ENCODE measurements around the gene ZMYM4.

Gene ZMYM4

DNA sequence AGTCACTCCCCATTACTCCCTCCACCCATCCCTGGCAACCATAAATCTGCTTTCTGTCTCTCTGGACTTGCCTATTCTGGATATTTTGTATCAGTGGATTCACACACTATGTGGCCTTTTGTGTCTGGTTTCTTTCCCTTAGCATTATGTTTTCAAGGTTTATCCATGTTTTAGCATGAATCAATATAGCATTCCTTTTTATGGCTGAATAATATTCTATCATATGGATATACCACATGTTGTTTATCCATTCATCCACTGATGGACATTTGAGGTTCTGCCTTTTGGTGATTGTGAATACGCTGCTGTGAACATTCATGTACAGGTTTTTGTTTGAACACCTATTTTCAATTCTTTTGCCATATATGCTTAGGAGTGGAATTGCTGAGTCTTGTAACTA is 140.4 kb downstream of the ZMYM4 start:
- DNase-seq, result no peak

DNA sequence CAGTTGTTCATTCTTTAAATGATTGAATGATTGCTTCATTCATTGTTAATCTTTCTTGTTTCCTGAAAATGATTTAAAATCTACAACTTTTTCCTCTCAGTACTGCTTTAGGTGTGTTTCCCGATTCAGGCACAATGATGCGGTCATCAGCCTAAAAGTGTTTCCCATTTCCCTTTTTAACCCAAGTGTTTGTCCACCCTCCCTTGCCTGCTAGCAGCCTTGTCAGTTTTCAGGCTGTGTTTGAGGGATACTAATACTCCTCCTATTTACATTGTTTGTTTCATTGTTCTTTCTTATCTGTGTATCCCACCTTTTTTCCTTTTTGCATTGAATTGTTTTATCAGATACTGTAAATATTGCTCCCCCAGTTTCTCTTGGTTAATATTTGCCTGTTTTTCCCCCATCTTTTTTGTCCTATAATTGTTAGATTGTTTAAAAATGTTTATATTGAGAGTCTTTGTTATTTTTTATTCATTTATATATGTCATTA is 157.6 kb downstream of the ZMYM4 start:
- DNase-seq, result no peak

DNA sequence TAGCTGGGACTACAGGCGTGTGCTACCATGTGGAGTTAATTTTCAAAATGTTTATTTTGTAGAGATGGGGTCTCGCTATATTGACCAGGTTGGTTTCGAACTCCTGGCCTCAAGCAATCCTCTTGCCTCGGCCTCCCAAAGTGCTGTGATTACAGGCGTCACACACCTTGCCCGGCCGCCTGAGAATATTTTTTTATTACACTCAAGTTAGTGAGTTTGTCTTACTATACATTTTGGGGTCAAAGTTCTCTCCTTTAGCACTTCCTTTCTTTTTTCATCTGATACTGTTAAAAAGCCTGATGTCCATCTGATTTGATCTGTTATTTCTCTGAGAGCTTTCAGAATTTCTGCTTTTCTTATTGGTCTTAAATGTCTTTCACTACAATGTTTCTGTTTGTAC is 159.9 kb downstream of the ZMYM4 start:
- no peak for DNase-seq

DNA sequence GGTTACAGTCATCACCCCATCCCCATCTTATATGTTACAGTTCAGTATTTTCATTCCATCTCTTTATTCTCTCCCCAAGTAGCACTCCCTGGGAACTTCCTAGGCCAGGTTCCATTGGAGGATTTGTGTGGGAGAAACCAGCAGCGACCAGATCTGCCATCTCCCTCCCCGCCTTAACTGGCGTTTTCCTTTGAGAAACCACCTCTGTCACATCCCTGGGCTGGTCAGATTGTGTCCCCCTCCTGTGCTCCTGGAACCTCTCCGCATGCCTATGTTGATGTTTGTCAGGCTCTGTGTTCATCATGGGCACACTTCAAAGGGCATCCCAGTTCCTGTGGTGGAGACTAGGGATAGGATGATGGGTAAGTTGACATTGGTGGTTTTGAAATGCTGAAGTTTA is 162.3 kb downstream of the ZMYM4 start:
- no peak for DNase-seq

DNA sequence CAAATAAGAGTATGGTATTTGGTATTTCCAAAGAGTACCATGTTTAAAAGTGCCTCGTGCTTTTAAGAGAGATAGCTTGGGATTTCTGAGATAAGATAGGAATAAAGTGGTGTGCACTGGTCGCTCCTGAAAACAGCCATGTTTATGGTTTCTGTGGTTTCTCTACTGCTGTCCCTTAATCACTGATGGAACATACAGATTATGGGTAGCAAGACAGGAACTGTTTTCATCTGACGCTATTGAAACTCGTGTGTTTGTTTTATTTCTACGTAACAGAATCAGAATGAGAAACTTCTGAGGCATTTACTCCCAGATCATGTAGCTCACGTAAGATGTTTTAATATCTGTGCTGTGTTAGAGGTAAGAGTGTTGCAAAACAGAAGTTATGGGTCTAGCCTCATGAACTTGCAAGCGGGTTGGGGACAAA is 162.7 kb downstream of the ZMYM4 start:
- DNase-seq, result no peak

DNA sequence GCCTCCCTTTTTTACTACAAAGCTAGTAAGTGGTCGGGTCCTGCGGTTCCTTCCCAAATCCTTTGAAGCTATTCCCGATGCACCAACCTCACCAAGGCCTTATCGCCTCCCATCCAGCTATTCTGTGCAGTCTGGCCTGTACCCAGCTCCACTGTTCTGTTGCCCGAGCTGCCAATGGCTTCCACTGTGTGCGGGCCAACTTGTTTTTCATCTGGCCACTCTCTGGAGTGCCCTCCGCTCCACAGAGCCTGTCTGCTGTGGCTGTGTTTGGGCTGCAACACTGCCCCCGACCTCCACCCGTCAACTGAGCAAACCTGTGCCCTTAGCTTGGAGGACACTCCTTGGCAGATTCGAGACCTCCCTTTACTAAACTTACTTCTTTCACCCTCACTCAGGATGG is 163.7 kb downstream of the ZMYM4 start:
- no peak for DNase-seq

DNA sequence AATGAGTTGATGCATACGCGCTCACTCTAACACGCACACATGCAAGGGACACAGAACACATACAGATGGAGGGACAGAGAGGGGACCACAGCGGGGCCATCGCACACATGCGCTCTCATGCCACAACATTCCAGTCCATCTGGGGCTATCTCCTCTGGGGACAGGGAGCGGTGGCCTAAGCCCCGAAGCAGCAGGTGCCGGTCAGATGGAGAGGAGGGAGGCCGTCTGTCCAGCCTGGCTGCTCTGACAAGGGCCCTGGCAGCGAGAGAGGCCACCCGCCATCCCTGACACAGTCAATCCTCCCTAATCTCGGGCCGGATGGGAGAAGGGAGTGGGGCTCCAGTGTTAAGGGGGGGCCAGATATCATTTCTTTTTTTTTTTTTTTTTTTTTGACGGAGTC is 165.2 kb downstream of the ZMYM4 start:
- DNase-seq, result no peak

DNA sequence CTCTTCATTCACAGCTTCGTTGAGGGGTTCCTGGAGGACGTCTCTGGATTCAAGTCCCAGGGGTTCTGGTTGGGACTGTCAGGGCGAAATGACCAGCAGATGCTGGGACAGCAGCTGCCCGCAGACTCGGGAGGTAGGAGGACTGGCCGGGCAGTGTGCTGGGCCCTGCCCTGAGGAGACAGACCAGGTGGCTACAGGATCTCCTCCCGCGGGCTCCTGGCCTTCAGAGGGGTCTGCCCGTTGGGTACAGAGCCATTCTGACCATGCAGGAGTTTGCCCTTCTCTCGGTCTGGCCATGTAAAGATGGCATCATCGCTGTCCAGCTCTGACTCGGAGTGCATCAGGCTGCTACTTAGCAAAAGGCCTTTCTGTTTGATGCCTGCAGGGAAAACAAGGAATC is 166.2 kb downstream of the ZMYM4 start:
- DNase-seq, result no peak

DNA sequence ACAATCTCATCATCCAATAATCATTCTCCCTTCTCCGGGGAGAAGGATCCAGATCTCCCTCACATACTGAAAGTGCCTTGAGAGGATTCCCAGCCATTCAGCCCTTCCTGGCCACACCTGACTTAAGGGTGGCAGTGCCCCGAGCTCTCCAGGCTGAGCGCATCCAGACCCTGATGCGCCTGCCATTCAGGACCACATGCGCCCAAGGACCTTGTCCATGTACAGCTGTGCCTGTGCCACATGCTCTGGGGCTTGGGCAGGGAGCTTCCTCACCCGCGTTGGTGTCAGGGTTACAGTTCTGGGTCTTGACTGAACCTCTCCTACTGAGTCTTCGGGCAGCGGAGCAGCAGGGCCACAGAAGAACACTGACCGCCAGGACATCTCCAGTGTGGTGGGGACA is 167.6 kb downstream of the ZMYM4 start:
- no peak for DNase-seq

DNA sequence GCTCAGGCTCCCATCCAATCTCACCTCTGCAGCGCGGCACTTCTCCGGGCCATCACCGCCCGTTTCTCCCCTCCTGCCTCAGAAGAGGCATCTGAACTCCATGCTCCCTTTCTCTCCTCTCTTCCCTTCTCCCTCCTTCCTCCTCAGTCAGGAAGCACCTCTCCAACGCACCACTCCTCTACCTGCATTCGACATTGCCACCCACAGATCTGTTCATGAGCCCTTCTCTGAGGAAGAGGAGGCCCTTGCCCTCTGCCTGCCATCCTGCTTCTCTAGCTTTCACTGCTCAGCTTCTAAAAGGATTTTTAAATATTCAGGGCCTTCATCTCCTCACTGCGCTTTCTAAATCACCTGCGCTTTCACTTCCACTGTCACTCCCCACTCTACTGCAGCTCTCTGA is 168.7 kb downstream of the ZMYM4 start:
- DNase-seq, result no peak

DNA sequence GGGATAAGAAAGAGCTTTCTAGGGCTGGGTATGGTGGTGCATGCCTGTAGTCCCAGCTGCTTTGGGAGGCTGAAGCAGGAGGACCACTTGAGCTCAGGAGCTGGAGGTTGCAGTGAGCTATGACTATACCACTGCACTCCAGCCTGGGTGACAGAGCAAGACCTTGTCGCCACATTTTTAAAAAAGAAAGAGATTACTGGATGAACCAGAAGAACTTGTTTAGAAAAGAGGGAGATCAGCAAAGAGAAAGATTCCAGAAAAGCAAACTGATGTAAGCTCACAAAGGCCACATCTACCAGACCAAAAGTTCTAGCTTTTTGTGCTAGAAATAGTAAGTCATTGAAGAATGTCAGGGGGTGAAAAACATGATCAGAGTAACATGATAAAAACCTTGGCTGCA is 171.1 kb downstream of the ZMYM4 start:
- no peak for DNase-seq

DNA sequence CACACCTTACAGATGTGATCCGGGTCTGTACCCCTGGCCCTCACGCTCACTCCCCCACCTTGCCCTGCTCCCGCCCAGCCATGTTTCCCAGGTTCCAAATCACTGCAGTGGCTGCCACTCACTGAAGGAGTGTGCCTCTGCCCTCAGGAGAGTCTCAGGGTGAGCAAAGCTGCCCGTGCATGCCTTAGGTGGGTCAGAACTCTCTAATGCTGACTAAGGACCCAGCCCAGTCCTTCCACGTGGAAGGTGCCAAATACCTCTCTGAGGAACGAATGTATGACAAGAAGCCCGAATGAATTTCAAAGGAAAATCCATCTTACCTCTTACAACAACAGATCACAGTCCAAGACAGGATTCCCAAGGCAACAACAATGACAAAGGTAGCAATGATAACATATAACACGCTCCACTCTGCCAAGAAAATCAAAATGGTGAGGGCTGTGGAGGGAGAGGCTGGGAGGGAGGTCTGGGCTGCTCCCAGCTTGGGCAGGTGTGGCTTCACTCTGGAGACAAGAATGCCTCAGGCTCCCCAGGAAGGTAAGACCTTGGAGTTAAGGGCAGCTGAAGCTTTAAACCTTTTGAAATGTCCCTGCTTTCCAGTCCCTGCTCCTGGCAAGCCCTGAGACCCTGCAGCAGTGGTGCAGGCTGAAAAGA is 173.5 kb downstream of the ZMYM4 start:
- DNase-seq, result no peak

DNA sequence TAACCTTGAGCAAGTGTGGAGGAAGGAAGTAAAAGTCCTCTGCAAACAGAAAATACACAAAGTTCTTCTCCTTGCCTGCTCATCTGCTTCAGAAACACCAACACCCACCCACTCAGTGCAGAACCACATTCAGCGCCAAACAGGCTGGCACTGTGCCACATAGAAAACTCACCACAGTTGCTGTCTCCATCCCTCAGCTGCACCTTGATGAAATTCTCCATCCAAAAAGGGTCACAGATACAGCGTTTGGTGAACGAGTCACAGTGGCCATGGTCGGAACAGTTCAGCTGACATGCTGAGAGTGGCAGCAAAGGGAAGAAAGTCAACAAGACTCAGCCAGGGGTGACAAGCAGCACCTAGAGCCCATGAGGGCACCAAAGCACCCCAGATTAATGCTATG is 174.2 kb downstream of the ZMYM4 start:
- no peak for DNase-seq

DNA sequence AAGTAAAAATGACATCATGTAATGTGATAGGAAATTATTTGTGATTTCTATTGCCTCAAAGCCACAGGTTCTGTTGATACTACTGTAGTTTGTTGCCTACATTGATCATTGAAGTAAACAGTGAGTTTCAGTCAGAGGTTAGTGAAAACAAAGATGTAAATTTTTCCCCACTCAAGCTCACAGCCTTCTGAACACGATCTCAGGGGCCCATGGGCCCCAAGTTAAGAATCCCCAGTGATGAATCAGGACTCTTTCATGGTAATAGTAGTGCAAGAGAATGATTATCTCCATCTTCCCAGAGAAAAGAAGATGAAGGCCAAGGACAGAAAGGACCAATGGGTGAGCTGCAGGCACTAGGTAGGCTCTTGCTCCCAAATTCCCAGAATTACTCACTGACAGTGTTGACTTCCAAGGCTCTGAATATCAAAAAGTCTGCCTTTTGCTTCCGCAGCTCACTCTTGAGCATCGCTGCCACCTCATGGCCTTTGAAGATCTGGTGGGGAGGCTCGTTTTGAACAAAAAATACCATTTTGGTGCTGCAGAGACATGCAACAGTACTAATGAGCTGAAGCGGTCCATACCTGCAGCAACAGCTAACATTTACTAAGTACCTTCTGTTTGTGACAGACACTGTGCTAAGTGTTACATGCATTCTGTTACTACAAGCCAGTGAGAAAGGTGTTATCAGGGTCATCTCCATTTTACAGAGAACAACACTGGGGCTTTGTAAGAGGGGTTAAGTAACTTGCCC is 175.4 kb downstream of the ZMYM4 start:
- no peak for DNase-seq

DNA sequence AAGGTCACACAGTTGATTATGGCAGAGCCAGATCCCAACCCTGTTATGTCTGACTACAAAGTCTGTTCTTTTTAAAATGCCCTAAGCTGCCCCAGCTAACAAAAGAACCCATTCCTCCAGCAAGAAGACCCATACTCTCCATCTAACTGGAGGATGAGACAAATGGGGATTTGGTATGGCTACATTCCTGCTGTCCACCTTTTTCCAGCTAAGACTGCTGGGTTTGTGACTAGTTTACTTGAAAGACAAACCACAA is 175.9 kb downstream of the ZMYM4 start:
- DNase-seq, result no peak

DNA sequence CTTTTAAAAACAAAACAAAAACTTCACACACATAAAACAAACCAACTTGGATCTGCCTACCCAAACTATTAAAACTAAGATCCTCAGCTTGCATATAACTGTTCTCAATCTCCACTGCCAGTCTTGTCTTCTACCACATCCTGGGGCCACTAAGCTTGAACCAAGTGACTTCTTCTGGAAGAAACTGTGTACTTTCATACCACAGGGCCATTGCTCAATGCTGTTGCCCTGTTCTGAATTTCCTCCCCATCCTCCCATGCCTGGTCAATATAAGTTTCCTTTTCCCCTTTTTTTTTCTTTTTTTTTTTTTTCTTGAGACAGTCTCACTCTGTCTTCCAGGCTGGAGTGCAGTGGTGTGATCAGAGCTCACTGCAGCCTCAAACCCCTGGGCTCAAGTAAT is 178.8 kb downstream of the ZMYM4 start:
- no peak for DNase-seq

DNA sequence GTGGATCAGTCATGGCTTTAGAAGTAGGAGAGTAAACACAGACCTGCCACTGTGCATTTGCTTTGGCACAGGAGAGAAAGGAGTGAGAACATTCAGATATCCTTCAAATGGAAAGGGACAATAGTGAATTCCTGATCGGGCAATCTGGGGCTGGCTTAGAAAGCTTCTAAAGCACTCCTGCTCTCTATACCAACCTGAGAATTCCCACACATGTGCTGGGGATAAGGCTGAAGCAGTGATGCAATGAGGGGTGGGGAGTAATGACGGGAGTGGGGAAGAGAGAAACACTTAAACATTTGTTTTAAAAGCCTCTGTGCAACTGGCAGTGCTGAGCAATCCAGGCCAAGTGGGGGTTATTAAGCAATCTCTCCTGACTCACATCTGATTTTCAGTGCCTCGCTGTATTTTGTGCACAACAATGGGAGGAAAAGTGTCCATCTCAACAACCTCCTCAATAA is 179.9 kb downstream of the ZMYM4 start:
- no peak for DNase-seq

DNA sequence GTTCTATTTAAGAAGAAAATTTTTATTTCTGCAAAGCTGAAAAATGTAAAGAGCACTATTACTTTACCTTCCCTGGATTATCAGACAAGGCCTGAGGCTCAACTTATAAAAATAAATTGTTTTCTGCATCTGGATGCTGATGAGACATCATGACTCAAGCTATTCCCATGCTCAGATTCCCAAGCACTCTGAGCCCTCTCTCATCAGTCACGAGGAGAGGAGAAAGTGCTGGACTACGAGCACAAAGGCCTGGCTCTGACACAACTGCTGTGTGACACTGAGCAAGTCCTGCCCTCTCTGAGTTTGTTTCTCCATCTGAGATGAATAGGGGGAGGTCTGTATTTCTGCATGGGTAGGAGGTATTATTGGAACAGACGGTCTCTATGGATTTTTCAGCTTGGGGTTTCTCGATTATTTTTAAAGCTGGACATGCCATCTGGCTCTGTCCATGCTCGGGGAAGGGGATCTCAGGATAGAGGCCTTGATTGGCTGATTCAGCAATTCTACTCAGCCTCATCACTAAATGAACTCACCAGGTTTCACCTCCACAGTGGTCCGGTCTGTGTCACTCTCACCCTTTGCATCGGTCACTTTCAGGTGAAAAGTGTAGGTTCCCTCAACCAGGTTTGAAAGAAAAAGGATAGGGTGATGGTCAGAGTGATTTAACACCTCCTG is 181.0 kb downstream of the ZMYM4 start:
- DNase-seq, result no peak

DNA sequence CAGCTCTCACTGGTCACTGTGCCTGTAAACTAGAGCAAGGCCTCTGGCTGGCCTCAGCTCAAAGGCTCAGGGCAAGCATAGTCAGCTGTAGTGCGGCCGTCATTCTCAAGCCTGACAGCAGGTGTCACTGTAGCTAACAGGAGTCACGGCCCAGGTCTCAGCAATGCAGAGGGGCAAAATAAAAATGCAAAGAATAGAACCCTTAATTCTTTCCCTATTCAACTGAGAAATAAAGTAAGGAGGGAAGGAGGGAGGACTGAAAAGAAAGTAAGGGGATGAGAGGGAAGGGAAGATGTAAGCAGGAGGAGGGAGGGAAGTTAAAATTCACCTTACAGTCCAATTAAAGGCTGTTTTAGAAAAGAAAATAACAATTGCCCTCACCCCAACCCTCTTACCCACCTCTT is 182.6 kb downstream of the ZMYM4 start:
- DNase-seq, result no peak

DNA sequence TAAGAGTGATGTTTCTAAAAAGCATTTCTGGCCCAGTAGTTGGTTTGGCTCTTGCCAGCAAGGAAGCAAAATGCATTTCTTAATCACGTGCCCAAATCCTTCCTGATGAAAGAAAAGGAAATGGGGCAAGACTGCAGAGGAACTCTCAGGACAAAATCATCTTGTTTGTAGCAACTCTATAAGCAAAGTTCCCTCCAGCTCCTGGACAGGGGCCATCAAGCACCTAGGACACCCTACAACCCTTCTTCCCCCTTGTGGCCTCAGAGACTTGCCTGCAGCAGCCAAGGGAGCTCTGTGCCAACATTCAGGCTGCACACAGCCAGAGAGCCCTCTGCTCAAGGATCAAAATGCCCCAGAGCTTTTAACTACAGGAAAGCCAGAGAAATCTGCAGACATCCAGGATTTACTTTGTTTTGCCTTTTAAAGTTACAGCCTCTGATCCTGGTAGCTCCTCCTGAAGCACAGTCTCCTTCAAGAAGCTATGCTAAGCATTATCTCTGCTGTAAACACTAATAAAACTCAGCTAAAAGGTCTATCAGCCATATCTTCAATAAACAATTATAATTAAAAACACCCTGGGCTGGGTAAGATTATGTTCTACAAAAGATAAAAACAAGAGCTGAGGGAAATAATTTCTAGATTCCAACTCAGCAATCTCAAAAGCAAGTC is 183.7 kb downstream of the ZMYM4 start:
- DNase-seq, result no peak

DNA sequence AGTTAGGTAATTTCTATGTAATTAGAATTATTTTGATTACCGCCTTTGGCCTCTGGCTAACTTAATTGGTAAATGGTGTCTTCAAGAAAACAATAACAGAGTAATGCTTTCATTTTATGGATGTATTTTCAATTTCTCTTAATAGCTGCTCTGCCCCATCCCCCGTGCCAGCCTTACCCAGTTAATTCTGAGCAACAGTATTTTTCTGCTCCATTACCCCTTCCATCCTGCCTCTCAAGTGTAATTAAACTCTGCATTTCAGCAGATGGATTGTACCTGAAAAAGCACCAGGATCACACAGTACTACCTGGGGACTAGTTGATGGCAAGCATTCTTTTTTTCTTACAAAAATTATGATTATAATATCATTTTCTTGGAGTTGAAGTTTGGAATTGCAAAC is 184.5 kb downstream of the ZMYM4 start:
- DNase-seq, result no peak

DNA sequence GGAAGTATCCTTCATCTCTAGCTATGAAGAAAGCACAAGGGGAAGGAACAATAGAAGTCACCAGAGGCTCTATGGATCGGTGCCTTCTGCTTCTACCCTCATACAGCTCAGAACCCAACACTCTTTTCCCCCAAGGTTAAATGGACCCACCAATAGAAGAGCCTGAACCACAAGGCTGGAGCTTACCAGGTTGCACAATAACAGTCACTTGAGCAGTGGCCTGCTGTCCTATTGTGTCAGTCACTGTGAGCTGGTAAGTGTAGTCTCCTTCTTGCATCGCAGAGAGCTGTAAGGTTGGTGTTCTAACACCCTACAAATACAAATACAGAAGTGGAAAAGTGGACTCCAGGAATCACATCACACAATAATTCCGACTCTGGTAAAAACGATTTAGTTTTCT is 185.7 kb downstream of the ZMYM4 start:
- DNase-seq, result no peak

DNA sequence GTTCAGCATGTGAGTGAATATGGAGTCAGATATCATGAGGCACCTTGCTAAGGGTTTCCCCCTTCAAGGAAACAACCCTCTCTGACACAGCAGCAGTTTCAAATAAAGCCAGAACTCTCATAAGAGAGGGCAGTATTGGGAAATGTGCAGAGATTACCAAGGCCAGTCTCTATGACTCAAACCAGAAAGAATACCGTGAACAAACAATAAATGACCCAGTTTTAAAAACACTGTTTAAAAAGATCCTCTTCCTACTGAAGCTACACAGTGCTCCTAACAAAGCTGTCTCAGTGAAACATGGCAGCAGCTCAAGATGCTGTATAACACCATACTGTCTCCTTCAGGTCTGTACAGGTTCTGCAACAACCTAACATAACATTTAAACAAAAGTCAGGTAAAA is 186.1 kb downstream of the ZMYM4 start:
- no peak for DNase-seq

DNA sequence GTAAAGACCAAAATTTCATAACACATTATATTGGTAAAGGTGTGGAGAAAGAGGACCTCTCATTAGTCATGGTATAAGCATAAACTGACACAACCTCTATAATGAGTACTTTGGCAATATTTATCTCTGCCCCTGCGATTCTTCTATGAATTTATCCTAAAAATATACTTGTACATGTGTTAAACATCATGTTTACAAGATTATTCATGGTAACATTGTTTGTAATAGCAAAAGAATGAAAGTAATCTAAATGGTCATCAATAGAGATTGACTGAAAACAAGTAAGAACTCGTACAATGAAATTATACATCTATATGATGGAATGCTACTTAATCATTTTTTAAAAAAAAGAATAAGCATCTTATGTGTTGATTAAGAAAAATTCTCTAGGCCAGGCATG is 192.3 kb downstream of the ZMYM4 start:
- DNase-seq, result no peak
